ENCODE measurements around the gene RGSL1. TPM values are rescaled to one million over a fixed set of nuclear protein-coding genes. Genes with fewer than 3 reads are reported as not detected.

RGSL1 gene
- total RNA-seq, 2 experiments from 2014 or later, result not detected

- H3K9me3 ChIP-seq (ENCODE audit: low read length), result no peaks in the 10 kb centered on the region
Observed at GRCh38 chr1:182438326-182438725, 11.6 kb upstream of the RGSL1 start.

GRCh38 chr1:182441719-182442118 lies 8.2 kb upstream of the RGSL1 start:
- no peak overlapping the region for H3K27ac ChIP-seq (ENCODE audit: low read depth, low read length, poor library complexity, severe bottlenecking)
- intact Hi-C loops (cut with micrococcal nuclease; ENCODE audit: unreplicated experiment), result loop anchor here (10.0 kb wide), 1 partner anchor 123 kb away; no protein-coding TSS in a partner anchor
- TF ChIP-seq EZH2phosphoT487 (IDR thresholded peaks at IDR 0.05; ENCODE audit: borderline replicate concordance, low read depth, low read length) (no peak), CTCF (conservative IDR thresholded peaks at IDR 0.05; ENCODE audit: low read length) (no peak)
- no peaks in the 10 kb centered on the region for H3K36me3 ChIP-seq (ENCODE audit: insufficient read depth, low read length)
- no peak overlapping the region for H3K4me2 ChIP-seq (ENCODE audit: low read length)
- BruUV-seq (replicated peaks), result no TSS peak
- H4K20me1 ChIP-seq (ENCODE audit: insufficient read depth, low read length), result no peaks in the 10 kb centered on the region
- H3K9me2 ChIP-seq (ENCODE audit: insufficient read depth, low read length), result no peaks in the 10 kb centered on the region
- H3K4me1 ChIP-seq (ENCODE audit: insufficient read depth, low read length, poor library complexity, severe bottlenecking), result no peaks in the 10 kb centered on the region
- H2AFZ ChIP-seq (ENCODE audit: low read length), result no peak overlapping the region
- H3K4me3 ChIP-seq (ENCODE audit: low read depth, low read length, poor library complexity, severe bottlenecking), result no peak overlapping the region
- H3K79me2 ChIP-seq (ENCODE audit: insufficient read depth, low read depth, low read length), result no peaks in the 10 kb centered on the region
- no peaks in the 10 kb centered on the region for H3K9me3 ChIP-seq (ENCODE audit: low read length)
- CTCF ChIA-PET (ENCODE audit: unreplicated experiment), result no interaction called here
- POLR2A ChIA-PET, result no interaction called here
- no peak for DNase-seq (ENCODE audit: low spot score)

More at GRCh38 chr1:182438326-182438725, 11.6 kb upstream of the RGSL1 start:
- BruUV-seq (replicated peaks), result no TSS peak
- Histone ChIP-seq H3K4me3 (ENCODE audit: low read depth, low read length, poor library complexity, severe bottlenecking) (no peak overlapping the region), H3K79me2 (ENCODE audit: insufficient read depth, low read depth, low read length) (no peaks in the 10 kb centered on the region), H3K4me1 (ENCODE audit: insufficient read depth, low read length, poor library complexity, severe bottlenecking) (no peaks in the 10 kb centered on the region), H3K4me2 (ENCODE audit: low read length) (no peak overlapping the region), H3K9me2 (ENCODE audit: insufficient read depth, low read length) (no peaks in the 10 kb centered on the region), H4K20me1 (ENCODE audit: insufficient read depth, low read length) (no peaks in the 10 kb centered on the region), H2AFZ (ENCODE audit: low read length) (no peak overlapping the region), H3K27ac (ENCODE audit: low read depth, low read length, poor library complexity, severe bottlenecking) (no peak overlapping the region), H3K36me3 (ENCODE audit: insufficient read depth, low read length) (no peaks in the 10 kb centered on the region)
- ChIA-PET POLR2A (no interaction called here), CTCF (ENCODE audit: unreplicated experiment) (no interaction called here)
- DNase-seq (ENCODE audit: low spot score), result no peak
- intact Hi-C loops (cut with micrococcal nuclease; ENCODE audit: unreplicated experiment), result no loop called here
- TF ChIP-seq EZH2phosphoT487 (IDR thresholded peaks at IDR 0.05; ENCODE audit: borderline replicate concordance, low read depth, low read length) (no peak), CTCF (conservative IDR thresholded peaks at IDR 0.05; ENCODE audit: low read length) (no peak)

- intact Hi-C loops (cut with micrococcal nuclease; ENCODE audit: unreplicated experiment), result loop anchor here (10.0 kb wide), 1 partner anchor 122 kb away; no protein-coding TSS in a partner anchor
- H3K27ac ChIP-seq (ENCODE audit: low read depth, low read length, poor library complexity, severe bottlenecking), result no peak overlapping the region
- no peak overlapping the region for H3K4me3 ChIP-seq (ENCODE audit: low read depth, low read length, poor library complexity, severe bottlenecking)
- no peaks in the 10 kb centered on the region for H4K20me1 ChIP-seq (ENCODE audit: insufficient read depth, low read length)
- no peak overlapping the region for H2AFZ ChIP-seq (ENCODE audit: low read length)
- TF ChIP-seq EZH2phosphoT487 (IDR thresholded peaks at IDR 0.05; ENCODE audit: borderline replicate concordance, low read depth, low read length) (no peak), CTCF (conservative IDR thresholded peaks at IDR 0.05; ENCODE audit: low read length) (no peak)
- no peaks in the 10 kb centered on the region for H3K36me3 ChIP-seq (ENCODE audit: insufficient read depth, low read length)
- no peak overlapping the region for H3K4me2 ChIP-seq (ENCODE audit: low read length)
- no TSS peak for BruUV-seq (replicated peaks)
- ChIA-PET CTCF (ENCODE audit: unreplicated experiment) (no interaction called here), POLR2A (interaction anchor here (0.7 kb wide), 1 partner anchor 721 kb away, joined by 4 read pairs; no protein-coding TSS in a partner anchor)
- no peaks in the 10 kb centered on the region for H3K4me1 ChIP-seq (ENCODE audit: insufficient read depth, low read length, poor library complexity, severe bottlenecking)
- no peaks in the 10 kb centered on the region for H3K9me3 ChIP-seq (ENCODE audit: low read length)
- H3K79me2 ChIP-seq (ENCODE audit: insufficient read depth, low read depth, low read length), result no peaks in the 10 kb centered on the region
- H3K9me2 ChIP-seq (ENCODE audit: insufficient read depth, low read length), result no peaks in the 10 kb centered on the region
- no peak for DNase-seq (ENCODE audit: low spot score)
Observed at GRCh38 chr1:182442333-182442732, 7.6 kb upstream of the RGSL1 start.

All from OCI-LY7 (cell line).